Hippocampal formation (tissue), 2 donors: Measurements from ENCODE around the gene ACTMAP.
"Not testable (repeated sequence)": the region's sequence is repeated elsewhere in the genome, so short reads cannot be mapped to it uniquely, and the experiment has no call there.

ENCODE experiments used
- DNase-seq, 2 donors: peaks; one replicate each; lab custom pipeline; 2025; lab: John Stamatoyannopoulos, UW

The ACTMAP gene

DNA sequence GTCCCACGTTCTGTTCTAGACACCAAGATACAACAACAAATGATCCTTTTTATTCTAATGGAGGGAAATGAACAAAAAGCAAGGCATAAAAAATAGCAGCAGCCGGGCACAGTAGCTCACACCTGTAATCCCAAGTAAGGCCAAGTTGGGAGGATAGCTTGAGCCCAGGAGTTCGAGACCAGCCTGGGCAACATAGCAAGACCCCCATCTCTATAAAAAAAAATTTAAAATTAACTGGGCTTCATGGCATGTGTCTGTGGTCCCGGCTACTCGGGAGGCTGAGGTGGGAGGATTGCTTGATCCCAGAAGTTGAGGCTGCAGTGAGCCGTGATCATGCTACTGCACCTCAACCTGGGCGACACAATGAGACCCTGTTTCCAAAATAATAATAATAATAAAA lies 26.1 kb upstream of the ACTMAP start:
- no peak for DNase-seq

GRCh38 chr19:40775632-40776022 lies 25.4 kb upstream of the ACTMAP start:
- no peak for DNase-seq

DNA sequence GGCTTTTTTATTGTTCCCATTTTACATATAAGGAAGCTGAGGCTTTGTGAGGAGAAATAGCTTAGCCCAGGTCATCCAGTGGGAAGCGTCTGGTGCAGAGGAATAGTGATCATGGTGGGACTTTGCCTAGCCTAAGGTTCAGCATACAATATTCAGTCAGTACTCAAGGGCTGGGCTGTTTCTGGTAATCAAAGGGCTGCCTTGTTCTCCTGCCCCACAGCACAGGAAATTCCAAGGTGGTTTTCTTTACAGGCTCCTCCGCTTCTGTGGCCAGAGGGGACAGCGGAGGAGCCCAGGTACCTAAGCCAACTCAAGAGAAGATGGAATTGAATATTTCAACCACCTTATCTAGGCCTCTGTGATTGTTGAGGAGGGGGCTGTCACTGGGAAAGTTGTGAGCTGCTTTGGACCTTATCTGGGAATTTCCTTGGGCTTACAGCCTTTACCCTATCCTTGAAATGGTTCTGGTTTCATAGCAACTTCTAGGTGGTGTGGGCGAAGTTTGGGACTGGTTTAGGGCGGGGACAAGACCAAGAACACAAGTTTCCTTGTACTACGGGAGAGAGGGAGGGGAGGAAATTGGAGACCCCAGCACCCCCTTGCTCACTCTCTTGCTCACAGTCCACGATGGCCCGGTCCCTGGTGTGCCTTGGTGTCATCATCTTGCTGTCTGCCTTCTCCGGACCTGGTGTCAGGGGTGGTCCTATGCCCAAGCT lies 24.8 kb upstream of the ACTMAP start, which contains the start of gene MIA:
Gene MIA (plus strand): TSS at position 606 of the 716 bp plus-strand sequence. CDS start 22 bp downstream, at position 628.
- no peak for DNase-seq

DNA sequence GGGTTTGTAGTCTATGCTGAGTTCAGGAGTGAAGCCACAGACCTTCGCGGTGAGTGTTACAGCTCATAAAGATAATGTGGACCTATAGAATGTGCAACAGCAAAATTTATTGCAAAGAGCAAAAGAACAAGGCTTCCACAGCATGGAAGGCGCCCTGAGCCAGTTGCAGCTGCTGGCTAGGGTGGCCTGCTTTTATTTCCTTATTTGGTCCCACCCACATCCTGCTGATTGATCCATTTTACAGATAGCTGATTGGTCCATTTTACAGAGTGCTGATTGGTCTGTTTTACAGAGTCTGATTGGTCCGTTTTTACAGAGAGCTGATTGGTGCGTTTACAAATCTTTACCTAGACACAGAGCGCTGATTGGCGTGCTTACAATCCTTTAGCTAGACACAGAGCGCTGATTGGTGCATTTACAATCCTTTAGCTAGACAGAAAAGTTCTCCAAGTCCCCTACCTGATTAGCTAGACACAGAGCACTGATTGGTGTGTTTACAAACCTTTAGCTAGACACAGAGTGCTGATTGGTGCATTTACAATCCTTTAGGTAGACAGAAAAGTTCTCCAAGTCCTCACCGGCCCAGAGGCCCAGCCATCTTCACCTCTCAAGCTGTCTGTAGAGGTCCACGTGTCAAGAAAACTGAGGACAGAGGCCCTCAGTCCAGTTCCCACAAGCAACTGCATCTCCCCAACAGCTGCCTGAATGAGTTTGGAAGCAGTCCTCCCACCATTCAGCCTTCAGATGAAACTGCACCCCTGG lies 21.0 kb upstream of the ACTMAP start:
- not testable (repeated sequence) for DNase-seq

DNA sequence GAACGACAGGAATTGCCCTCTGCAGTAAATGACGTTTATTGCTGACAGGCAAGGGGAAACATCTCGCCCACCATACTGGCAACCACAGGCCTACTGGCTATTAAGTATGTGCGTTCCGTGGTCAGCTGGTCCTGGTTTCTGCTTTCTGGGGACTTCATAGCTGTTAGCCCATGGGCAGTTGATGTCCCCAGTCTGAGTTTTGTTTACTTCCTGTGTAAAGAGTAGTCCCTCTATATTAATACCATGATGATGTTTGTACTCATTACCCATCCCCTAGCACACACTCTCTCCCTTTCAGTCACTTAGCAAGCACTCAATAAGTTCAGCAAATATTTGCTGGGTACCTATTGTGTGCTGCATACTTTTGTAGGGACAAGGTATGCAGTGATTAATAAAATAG lies 18.6 kb upstream of the ACTMAP start:
- no peak for DNase-seq

DNA sequence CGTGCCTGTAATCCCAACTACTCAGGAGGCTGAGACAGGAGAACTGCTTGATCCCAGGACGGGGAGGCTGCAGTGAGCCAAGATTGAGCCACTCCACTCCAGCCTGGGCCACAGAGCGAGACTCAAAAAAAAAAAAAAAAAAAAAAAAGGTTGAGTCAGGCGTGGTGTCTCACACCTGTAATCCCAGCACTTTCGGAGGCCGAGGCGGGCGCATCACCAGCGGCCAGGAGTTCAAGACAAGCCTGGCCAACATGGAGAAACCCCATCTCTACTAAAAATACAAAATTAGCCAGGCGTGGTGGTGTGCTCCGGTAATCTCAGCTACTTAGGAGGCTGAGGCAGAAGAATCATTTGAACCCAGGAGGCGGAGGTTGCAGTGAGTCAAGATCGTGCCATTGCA lies 16.1 kb upstream of the ACTMAP start:
- DNase-seq, result not testable (repeated sequence)

GRCh38 chr19:40763963-40764362 lies 13.7 kb upstream of the ACTMAP start:
- no peak for DNase-seq

- DNase-seq, result no peak
Measured at GRCh38 chr19:40763526-40763925, 13.2 kb upstream of the ACTMAP start.

DNA sequence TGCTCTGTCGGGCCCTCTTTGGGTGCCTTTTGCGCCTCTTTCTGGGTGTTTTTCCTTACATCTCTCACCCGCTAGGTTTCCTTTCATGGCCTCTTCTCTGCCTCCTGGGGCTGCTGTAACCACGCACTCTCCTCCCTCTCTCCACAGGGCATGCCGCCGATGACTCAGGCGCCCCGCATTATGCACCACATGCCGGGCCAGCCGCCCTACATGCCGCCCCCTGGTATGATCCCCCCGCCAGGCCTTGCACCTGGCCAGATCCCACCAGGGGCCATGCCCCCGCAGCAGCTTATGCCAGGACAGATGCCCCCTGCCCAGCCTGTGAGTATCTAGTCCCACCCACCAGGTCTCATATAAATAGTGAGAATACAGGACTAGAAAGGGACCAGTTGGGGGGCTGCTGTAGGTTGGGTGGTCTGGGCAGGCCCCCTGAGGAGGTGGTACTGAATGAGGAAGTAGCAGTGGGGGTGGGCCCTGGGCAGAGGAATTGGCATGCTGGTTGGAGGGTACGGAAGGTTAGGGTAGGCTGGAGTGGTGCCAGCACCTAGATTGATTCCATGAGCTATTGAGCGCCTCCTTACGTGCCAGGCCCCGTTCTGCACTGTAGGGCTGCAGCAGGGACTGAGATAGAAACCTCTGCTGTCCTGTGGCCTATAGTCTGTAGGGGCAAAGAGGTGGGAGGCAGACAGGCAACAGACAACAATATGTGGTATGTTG lies 12.6 kb upstream of the ACTMAP start:
- DNase-seq, result no peak

DNA sequence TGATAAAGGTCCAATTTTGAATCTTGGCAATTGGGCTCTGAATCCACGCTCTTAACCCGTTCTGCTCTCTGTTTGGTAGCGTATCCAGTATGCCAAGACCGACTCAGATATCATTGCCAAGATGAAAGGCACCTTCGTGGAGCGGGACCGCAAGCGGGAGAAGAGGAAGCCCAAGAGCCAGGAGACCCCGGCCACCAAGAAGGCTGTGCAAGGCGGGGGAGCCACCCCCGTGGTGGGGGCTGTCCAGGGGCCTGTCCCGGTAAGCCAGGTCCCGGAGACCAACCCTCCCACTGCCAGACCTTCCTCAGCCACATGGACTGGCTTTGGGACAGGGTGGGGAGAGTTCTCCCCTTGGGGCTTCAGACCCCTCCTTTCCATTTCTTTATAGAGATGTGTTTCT lies 9.1 kb upstream of the ACTMAP start:
- DNase-seq, result no peak

DNA sequence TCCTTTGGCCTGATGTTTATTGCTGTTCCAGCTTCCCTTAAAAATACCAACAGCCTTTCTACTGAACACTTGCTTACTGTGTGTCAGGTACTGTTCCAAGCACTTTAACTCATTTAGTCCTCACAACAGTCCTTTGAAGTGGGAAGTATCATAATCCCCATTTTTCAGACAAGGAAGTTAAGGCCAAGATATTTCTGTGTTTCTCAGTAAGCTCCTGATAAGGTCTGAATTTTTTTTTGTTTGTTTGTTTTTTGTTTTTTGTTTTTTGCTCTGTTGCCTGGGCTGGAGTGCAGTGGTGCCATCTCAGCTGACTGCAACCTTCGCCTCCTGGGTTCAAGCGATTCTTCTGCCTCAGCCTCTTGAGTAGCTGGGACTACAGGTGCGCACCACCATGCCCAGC lies 8.2 kb upstream of the ACTMAP start:
- DNase-seq, result no peak

GRCh38 chr19:40756502-40757110 lies 6.3 kb upstream of the ACTMAP start:
- no peak for DNase-seq

DNA sequence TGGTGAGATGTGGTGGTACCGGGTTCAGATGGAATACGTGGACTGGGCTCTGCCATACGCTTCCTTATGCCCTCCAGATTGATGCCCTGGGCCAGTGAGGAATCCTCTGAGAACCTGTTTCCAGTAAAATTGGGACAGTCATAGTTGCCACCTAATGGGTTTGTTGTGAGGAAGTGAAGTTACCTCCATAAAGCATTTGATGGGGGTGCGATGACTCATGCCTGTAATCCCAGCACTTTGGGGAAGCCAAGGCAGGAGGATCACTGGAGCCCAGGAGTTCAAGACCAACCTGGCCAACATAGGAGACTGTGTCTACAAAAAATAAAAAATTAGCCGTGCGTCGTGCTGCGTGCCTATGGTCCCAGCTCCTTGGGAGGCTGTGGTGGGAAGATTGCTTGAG lies 5.5 kb upstream of the ACTMAP start:
- no peak for DNase-seq

DNA sequence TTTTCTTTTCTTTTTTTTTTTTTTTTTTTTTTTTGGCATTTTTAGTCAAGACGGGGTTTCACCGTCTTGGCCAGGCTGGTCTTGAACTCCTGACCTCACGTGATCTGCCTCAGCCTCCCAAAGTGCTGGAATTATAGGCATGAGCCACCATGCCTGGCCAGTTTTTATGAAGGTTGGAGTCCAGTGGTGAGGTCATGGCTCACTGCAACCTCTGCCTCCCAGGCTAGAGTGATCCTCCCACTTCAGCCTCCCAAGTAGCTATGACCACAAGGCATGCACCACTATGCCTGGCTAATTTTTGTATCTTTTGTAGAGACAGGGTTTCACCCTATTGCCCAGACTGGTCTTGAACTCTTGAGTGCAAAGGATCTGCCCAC lies 5.0 kb upstream of the ACTMAP start:
- no peak for DNase-seq

GRCh38 chr19:40754611-40755247 lies 4.5 kb upstream of the ACTMAP start:
- no peak for DNase-seq

- DNase-seq, result no peak
Measured at GRCh38 chr19:40752257-40752781, 2.0 kb upstream of the ACTMAP start.

DNA sequence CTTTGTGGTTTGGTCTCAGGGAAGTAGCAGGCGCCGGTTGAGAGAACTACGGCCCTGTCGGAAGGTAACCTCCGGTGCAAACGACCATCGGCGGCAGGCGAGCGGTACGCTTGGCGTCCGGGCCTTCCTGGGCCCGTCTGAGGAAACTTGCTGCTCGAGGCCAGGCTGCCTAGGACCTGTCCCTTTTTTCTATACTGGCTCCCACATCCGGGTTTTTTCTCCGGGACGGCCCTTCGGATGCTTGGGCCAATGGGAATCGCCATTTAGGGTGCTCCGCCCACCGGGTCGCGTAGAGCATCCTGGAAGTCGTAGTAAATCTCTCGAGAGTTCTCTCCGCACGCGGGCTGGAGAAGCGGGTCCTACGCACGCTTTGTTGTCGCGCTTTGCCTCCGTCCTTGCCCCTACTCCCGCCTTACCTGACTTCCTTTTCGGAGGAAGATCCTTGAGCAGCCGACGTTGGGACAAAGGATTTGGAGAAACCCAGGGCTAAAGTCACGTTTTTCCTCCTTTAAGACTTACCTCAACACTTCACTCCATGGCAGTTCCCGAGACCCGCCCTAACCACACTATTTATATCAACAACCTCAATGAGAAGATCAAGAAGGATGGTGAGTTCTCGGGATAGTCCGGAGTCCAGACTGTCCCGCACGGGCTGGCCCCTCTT lies 729 bp upstream of the ACTMAP start, which contains the start of gene SNRPA:
Gene SNRPA (plus strand): TSS at position 330 of the 664 bp plus-strand sequence. CDS start 206 bp downstream, at position 536.
- DNase-seq, result peak; percentile 96 to 99

DNA sequence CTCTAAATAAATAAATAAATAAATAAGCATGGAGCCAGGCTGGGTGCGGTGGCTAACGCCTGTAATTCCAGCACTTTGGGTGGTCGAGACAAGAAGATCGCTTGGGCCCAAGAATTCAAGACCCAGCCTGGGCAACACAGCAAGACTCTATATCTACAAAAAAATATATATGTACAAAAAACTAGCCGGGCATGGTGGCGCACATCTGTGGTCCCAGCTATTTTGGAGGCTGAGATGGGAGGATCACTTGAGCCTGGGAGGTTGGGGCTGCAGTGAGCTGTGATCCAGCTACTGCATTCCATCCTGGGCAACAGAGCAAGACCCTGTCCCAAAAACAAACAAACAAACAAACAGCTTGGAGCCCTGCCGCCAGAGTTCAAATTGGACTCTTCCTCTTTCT lies 2.7 kb downstream of the ACTMAP start:
- no peak for DNase-seq

DNA sequence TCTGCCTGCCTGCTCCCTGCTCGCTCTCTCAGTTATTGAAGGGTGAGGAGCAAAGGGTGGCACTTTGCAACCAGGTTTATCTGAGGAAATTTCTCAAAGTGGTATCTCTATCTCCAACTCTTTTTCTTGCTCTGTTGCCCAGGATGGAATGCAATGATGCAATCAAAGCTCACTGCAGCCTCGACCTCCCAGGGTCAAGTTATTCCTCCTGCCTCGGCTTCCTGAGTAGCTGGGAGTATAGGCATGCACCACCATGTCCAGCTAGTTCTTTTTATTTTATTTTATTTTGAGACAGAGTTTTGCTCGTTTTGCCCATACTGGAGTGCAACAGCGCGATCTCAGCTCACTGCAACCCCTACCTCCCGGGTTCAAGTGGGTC lies 4.9 kb downstream of the ACTMAP start:
- no peak for DNase-seq

DNA sequence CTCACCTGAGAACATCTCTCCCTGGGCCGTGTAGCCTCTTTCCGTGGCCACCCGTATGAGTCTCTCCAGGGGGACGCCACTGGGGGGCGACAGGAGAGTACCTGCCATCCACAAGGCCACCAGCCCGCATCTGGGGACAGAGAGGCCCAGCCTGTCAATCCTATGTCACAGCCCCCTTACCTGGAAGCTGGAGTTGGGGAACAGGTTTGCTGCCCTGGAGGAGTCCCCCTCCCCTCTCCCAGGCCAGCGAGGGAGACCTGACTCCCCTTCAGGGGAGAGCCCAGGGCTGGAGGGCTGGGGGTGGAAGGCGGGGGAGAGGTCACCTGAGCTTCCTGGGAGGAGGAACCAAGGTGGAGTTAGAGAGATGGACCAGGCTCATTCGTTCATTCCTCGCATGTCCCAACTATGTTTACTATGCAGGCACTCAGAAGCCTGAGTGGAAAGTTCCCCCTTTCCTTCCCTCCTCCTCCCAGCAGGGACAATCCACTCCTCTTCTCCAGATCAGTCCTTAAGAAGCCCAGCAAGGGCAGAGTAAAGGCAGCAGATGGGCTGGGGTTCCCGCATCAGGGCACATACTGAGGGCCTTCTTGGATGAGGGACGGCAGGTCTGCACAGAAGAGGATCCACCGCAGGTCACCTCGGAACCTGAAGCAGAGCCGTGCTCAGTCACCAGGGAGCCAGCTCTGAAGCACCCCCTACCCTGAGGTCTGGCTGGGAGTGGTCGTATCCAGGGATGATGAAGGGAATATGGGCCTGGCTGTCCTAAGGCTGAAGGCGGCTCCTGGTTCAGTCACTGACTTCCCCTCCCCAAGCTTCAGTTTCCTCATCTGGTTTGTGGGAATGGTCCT lies 5.5 kb downstream of the ACTMAP start:
- no peak for DNase-seq
